K562 (cell line): Measurements from ENCODE around the gene SMIM29. TPM values are rescaled to one million over a fixed set of nuclear protein-coding genes. Genes with fewer than 3 reads are reported as not detected.

Experiments used
- ASH1L ChIP-seq: fragments of 450-650 bp; IDR thresholded peaks from 2 replicates; pipeline ENCODE4 v1.6.1; 2018; ENCODE audit warnings: borderline replicate concordance, mild to moderate bottlenecking, low read depth; ENCODE audit not compliant: partially characterized antibody
- CC2D1A ChIP-seq: fragments of 450-650 bp; IDR thresholded peaks from 2 replicates; pipeline ENCODE4 v1.6.1; 2017; ENCODE audit warnings: mild to moderate bottlenecking
- CREB5 ChIP-seq: fragments of 250-450 bp; sonication (Bioruptor Pico); IDR thresholded peaks from 2 replicates; pipeline ENCODE4 v1.5.0; 2020; ENCODE audit warnings: mild to moderate bottlenecking
- E2F3 ChIP-seq: fragments of 250-450 bp; sonication (Bioruptor Pico); IDR thresholded peaks from 2 replicates; pipeline ENCODE4 v1.4.0; 2020; ENCODE audit warnings: mild to moderate bottlenecking
- FOXA3 ChIP-seq, 2 experiments: fragments of 450-650 bp in 1 of 2; sonication (generic) in 1 of 2; formaldehyde crosslinking; IDR thresholded peaks in 1 of 2; conservative IDR thresholded peaks in 1 of 2; 2 replicates each; pipeline versions ENCODE4 v1.4.0 to v1.8.0; 2020 to 2022; ENCODE audit warnings: mild to moderate bottlenecking in 2 of 2, missing genetic modification reagents in 1 of 2
- HNRNPLL ChIP-seq: fragments of 200-400 bp; formaldehyde crosslinking; IDR thresholded peaks from 2 replicates; pipeline ENCODE4 v1.6.1; 2017; ENCODE audit warnings: low read length, low read depth, mild to moderate bottlenecking; ENCODE audit not compliant: poor library complexity, severe bottlenecking
- KDM5B ChIP-seq: fragments of 200-600 bp; sonication (generic); IDR thresholded peaks from 2 replicates; pipeline ENCODE4 v1.6.1; 2012; ENCODE audit warnings: low read depth, mild to moderate bottlenecking, moderate library complexity, low read length, control low read depth, inconsistent platforms; ENCODE audit not compliant: insufficient replicate concordance
- L3MBTL2 ChIP-seq: fragments of 450-650 bp; IDR thresholded peaks from 2 replicates; pipeline ENCODE4 v1.6.1; 2016; ENCODE audit warnings: mild to moderate bottlenecking, moderate library complexity
- MAZ ChIP-seq, 2 experiments: fragments of 450-650 bp in 1 of 2; sonication (generic) in 1 of 2; formaldehyde crosslinking; IDR thresholded peaks in 1 of 2; conservative IDR thresholded peaks in 1 of 2; 2 replicates each; pipeline versions ENCODE4 v1.4.0 to v1.5.0; 2020; ENCODE audit warnings: mild to moderate bottlenecking in 1 of 2, missing genetic modification reagents in 1 of 2
- MBD1 ChIP-seq: fragments of 250-450 bp; sonication (Bioruptor Pico); IDR thresholded peaks from 2 replicates; pipeline ENCODE4 v1.8.0; 2022; ENCODE audit warnings: inconsistent platforms
- NFRKB ChIP-seq: fragments of 450-650 bp; IDR thresholded peaks from 2 replicates; pipeline ENCODE4 v1.6.1; 2016; ENCODE audit warnings: low read depth
- NRF1 ChIP-seq, 2 experiments: fragments of 450-650 bp; IDR thresholded peaks in 1 of 2; conservative IDR thresholded peaks in 1 of 2; 2 replicates each; pipeline ENCODE4 v1.6.1; 2014; ENCODE audit warnings: mild to moderate bottlenecking in 2 of 2
- PML ChIP-seq: IDR thresholded peaks from 2 replicates; pipeline ENCODE4 v1.6.1; 2012; ENCODE audit warnings: low read length, inconsistent platforms
- SP1 ChIP-seq: sonication (generic); formaldehyde crosslinking; IDR thresholded peaks from 2 replicates; pipeline ENCODE4 v1.8.1; 2022; ENCODE audit warnings: mild to moderate bottlenecking, missing genetic modification reagents
- STAT5A ChIP-seq: IDR thresholded peaks from 2 replicates; pipeline ENCODE4 v1.6.1; 2012; ENCODE audit warnings: low read length, inconsistent platforms, borderline replicate concordance
- TAL1 ChIP-seq: fragments of 450-650 bp; IDR thresholded peaks from 2 replicates; pipeline ENCODE4 v1.6.1; 2016; ENCODE audit warnings: mild to moderate bottlenecking
- THRA ChIP-seq: fragments of 450-650 bp; IDR thresholded peaks from 2 replicates; pipeline ENCODE4 v1.6.1; 2017; ENCODE audit warnings: mild to moderate bottlenecking, moderate library complexity
- TRIM24 ChIP-seq, 2 experiments: fragments of 450-650 bp; IDR thresholded peaks; 2 replicates each; pipeline ENCODE4 v1.6.1; 2016
- ZBTB12 ChIP-seq: fragments of 250-450 bp; sonication (Bioruptor Pico); IDR thresholded peaks from 2 replicates; pipeline ENCODE4 v1.4.0; 2020
- ZBTB17 ChIP-seq: fragments of 450-650 bp; formaldehyde crosslinking; IDR thresholded peaks from 2 replicates; pipeline ENCODE4 v1.4.0; 2020; ENCODE audit warnings: mild to moderate bottlenecking
- ZNF140 ChIP-seq: fragments of 250-450 bp; sonication (Bioruptor Pico); IDR thresholded peaks from 2 replicates; pipeline ENCODE4 v1.8.0; 2021; ENCODE audit warnings: moderate library complexity, mild to moderate bottlenecking, inconsistent platforms
- ZNF57 ChIP-seq: fragments of 450-650 bp; formaldehyde crosslinking; IDR thresholded peaks from 2 replicates; pipeline ENCODE4 v1.4.0; 2020; ENCODE audit warnings: mild to moderate bottlenecking, moderate library complexity
- polyA plus RNA-seq, 8 experiments: library from polyadenylated mRNA; depleted of rRNA in 4 of 8; stranded (reverse) in 5 of 8; unstranded in 3 of 8; fragments of >200 nt; fragmentation: Nextera tagmentation in 2 of 8; fragmentation: Illumina TruSeq in 1 of 8; extraction: Ambion mirVana in 2 of 8; extraction: Trizol in 1 of 8; gene quantifications; 2 replicates each; pipeline versions ENCODE4 v1.2.1 to v1.2.3, GENCODE V29; 2011 to 2014; ENCODE audit warnings: inconsistent platforms in 1 of 8, missing spikeins in 1 of 8
- total RNA-seq, 7 experiments: library from RNA; depleted of rRNA in 6 of 7; stranded (reverse); fragments of >200 nt in 6 of 7; fragmentation: Illumina TruSeq in 2 of 7; extraction: Trizol in 2 of 7; gene quantifications; 2 replicates each; pipeline versions ENCODE4 v1.2.1 to v1.2.3, GENCODE V29; 2011 to 2021; ENCODE audit warnings: low replicate concordance in 1 of 7

SMIM29 gene
- total and polyA plus RNA-seq, 9 of the 15 experiments (the other 6 are each of a cell fraction or from before 2014, with no cell fraction given): 6.5 to 36.7 (median 20.9) TPM

- no peak for TF ChIP-seq THRA
- no peak for TF ChIP-seq E2F3 (CRISPR knock-in tag)
- peak; percentile 14 for TF ChIP-seq HNRNPLL
- TF ChIP-seq MBD1 (CRISPR knock-in tag): no peak
- TF ChIP-seq PML: 0 out of 2 replicates have a peak, but pooled peaks have one; percentile 22
- peak in 1 of 2 experiments; percentile 81; a peak in 2 of 4 replicates for TF ChIP-seq MAZ (CRISPR knock-in tag; conservative IDR thresholded peaks at IDR 0.05 in 1 of 2, IDR thresholded peaks at IDR 0.05 in 1 of 2)
- TF ChIP-seq CREB5 (CRISPR knock-in tag): no peak
- TF ChIP-seq L3MBTL2: peak; percentile 82
- TF ChIP-seq FOXA3 (CRISPR knock-in tag; conservative IDR thresholded peaks at IDR 0.05 in 1 of 2, IDR thresholded peaks at IDR 0.05 in 1 of 2): peak in 1 of 2 experiments; percentile 21; a peak in 1 of 4 replicates
- TF ChIP-seq CC2D1A: no peak
- no peak for TF ChIP-seq KDM5B
- no peak for TF ChIP-seq STAT5A
- TF ChIP-seq ASH1L: no peak
- TF ChIP-seq ZNF140: no peak
- no peak for TF ChIP-seq SP1
- TF ChIP-seq NRF1 (conservative IDR thresholded peaks at IDR 0.05 in 1 of 2, IDR thresholded peaks at IDR 0.05 in 1 of 2): peak; percentile 70 to 71
- TF ChIP-seq ZBTB12 (CRISPR knock-in tag): no peak
- TF ChIP-seq ZNF57: 0 out of 2 replicates have a peak, but pooled peaks have one; percentile 12
- no peak; the same call in none of the 2 replicates for TF ChIP-seq NFRKB
- peak; percentile 70; the same call in 1 of the 2 replicates for TF ChIP-seq ZBTB17 (CRISPR knock-in tag)
- TF ChIP-seq TRIM24 (IDR thresholded peaks at IDR 0.05): peak in 1 of 2 experiments; percentile 10; a peak in 3 of 4 replicates
- no peak for TF ChIP-seq TAL1
Observed at GRCh38 chr6:34235307-34236130, 13.3 kb downstream of the SMIM29 start (continued).
